ENCODE measurements around the gene TIMM10.

The TIMM10 gene

DNA sequence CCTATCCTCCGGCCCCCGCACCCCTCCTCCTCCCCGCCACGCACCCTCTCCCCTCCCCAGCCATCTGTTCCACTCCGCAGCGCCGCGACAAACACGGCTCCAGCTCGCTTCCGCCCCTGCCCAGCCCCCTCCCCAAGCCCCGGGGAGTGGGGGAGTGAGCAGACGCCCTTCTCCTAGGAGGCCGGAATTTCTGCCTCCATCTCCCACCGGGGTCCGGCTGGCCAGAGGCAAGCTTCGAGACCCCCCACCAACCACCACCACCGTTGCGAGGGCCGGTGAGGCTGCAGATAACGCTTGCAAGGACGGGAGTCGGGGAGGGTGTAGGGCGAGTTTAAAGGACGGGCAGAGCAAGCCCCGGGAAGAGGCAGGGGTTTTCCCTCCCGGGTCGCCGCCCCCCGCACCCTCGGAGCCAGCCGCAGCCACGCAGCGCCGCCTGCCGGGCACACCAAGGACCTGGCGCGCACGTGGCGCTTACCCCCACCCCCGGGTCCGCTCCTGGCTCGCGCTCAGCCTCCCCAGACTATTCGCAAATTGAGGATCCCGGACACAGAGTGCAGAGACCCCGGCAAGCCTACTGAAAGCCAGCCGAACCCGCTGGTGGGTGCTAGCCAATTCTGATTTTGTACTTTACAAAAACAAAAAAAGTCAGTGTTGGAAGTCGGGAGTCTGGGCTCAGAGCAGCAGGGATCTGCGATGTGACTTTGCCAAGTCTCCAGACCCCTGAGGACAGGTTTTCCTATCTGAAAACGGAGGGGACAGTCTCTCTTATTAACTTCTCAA, 47.6 kb downstream of the TIMM10 start:
- peak; percentile 85 for DNase-seq

GRCh38 chr11:57481915-57482781, 48.4 kb downstream of the TIMM10 start:
- DNase-seq, result no peak

- no peak for DNase-seq
Observed at GRCh38 chr11:57481315-57481714, 49.2 kb downstream of the TIMM10 start.

GRCh38 chr11:57480409-57481137, 50.0 kb downstream of the TIMM10 start:
- DNase-seq, result peak; percentile 88

DNA sequence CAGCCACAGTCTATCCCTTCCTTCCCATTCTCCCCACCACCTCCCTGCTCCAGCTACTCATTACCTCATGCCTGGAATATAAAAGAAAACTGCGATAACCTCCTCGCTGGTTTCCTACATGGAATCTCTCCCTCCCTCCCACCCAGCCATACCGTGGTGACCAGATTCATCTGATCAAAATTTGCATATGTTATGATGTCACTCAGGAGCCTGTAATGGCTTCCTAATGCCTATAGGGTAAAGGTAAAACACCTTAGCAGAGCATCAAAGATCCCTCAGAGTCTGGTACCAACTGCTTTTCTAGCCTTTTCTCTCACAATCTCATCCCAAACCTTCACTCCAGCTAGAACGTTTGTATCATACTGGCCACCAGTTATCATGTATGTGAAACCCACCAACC, 50.6 kb downstream of the TIMM10 start:
- no peak for DNase-seq

GRCh38 chr11:57479021-57479663, 51.4 kb downstream of the TIMM10 start:
- no peak for DNase-seq
